Measurements from ENCODE around the gene TBL3.

The TBL3 gene

DNA sequence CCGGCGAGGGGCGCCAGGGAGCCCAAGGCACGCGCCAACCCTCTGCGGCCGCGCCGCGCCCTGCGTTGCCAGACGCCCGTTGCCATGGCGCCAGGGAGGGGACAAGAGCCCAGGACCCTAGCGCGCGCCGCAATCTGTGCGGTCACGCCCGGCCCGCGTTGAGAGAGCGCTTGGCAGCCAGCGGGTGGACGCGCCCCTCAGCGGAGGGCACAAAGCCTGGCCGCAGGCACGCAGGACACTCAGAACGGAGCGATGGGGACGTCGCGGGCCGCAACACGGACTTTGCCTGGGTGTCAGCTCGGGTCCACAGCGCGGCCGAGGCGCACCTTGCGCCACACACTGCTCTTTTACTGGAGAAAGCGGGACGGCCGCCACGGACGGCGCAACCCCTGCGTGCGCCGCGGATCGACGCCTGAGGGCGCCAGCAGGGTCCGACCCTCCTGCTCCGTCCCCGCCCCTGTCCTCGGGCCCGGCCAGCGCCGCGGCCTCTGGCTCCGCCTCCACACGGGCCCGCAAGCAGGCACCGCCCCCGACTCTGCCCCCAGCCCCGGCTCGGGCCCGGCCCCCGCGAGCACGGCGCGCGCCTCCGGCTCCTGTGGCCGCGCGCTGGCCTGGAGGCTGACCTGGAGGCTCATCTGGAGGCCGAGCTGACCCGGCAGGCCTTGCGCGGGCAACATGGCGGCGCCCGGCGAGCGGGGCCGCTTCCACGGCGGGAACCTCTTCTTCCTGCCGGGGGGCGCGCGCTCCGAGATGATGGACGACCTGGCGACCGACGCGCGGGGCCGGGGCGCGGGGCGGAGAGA, 11.9 kb downstream of the TBL3 start, which contains the start of gene GFER:
GFER (plus strand) TSS at position 650 of the 803 bp plus-strand sequence; CDS start at position 676, 26 bp downstream.
- TF ChIP-seq POLR2A (IDR thresholded peaks at IDR 0.05; ENCODE audit: extremely low read depth, insufficient read length) = peak; percentile 70
- TF ChIP-seq, protein P1, sequence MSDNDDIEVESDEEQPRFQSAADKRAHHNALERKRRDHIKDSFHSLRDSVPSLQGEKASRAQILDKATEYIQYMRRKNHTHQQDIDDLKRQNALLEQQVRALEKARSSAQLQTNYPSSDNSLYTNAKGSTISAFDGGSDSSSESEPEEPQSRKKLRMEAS (IDR thresholded peaks at IDR 0.05; ENCODE audit: low read depth, low read length) = 0 out of 2 replicates have a peak, but pooled peaks have one; percentile 7
- peak; percentile 66; the same call in 1 of the 2 replicates for TF ChIP-seq MYC (IDR thresholded peaks at IDR 0.05; ENCODE audit: low read depth, low read length)
- TF ChIP-seq, protein P2, sequence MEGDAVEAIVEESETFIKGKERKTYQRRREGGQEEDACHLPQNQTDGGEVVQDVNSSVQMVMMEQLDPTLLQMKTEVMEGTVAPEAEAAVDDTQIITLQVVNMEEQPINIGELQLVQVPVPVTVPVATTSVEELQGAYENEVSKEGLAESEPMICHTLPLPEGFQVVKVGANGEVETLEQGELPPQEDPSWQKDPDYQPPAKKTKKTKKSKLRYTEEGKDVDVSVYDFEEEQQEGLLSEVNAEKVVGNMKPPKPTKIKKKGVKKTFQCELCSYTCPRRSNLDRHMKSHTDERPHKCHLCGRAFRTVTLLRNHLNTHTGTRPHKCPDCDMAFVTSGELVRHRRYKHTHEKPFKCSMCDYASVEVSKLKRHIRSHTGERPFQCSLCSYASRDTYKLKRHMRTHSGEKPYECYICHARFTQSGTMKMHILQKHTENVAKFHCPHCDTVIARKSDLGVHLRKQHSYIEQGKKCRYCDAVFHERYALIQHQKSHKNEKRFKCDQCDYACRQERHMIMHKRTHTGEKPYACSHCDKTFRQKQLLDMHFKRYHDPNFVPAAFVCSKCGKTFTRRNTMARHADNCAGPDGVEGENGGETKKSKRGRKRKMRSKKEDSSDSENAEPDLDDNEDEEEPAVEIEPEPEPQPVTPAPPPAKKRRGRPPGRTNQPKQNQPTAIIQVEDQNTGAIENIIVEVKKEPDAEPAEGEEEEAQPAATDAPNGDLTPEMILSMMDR (IDR thresholded peaks at IDR 0.05; ENCODE audit: low read depth, low read length) = no peak
- peak within 1 kb of the TSS; percentile 68 for H3K4me3 ChIP-seq (ENCODE audit: low read depth, low read length)
- peak; percentile 93 for DNase-seq (ENCODE audit: low read depth)

- no peak for DNase-seq (ENCODE audit: low read depth)
- H3K4me3 ChIP-seq (ENCODE audit: low read depth, low read length) = peak overlapping the region; percentile 68
- TF ChIP-seq, protein P2 (IDR thresholded peaks at IDR 0.05; ENCODE audit: low read depth, low read length) = no peak
- TF ChIP-seq POLR2A (IDR thresholded peaks at IDR 0.05; ENCODE audit: extremely low read depth, insufficient read length) = no peak
- TF ChIP-seq, protein P1 (IDR thresholded peaks at IDR 0.05; ENCODE audit: low read depth, low read length) = no peak
- no peak for TF ChIP-seq MYC (IDR thresholded peaks at IDR 0.05; ENCODE audit: low read depth, low read length)
Measured at GRCh38 chr16:1984347-1985225, 12.7 kb downstream of the TBL3 start.

DNA sequence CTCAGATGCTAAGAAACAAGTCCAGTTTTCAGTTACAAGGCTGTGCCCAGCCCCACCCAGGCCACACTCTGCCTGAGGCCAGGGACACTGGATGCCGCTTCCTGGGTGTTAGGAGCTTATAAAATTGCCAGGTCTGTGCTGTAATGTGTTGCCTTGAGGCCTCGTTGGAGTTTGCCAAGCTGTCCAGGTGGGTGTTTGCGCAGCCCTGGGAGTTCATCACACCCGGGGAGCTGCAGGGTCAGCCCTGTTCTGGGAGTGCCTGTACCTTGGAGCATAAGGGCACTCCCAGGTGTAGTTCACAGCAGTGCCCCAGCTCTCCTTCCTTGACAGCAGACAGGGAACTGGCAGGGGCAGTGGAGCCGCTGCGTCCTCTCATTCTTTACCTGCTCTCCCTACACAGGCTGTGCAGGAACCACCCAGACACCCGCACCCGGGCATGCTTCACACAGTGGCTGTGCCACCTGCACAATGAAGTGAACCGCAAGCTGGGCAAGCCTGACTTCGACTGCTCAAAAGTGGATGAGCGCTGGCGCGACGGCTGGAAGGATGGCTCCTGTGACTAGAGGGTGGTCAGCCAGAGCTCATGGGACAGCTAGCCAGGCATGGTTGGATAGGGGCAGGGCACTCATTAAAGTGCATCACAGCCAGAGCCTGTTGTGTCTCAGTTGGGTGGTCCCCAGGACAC, 13.8 kb downstream of the TBL3 start:
- TF ChIP-seq POLR2A (IDR thresholded peaks at IDR 0.05; ENCODE audit: extremely low read depth, insufficient read length) = no peak
- DNase-seq (ENCODE audit: low read depth) = no peak
- H3K4me3 ChIP-seq (ENCODE audit: low read depth, low read length) = peak overlapping the region; percentile 68

DNA sequence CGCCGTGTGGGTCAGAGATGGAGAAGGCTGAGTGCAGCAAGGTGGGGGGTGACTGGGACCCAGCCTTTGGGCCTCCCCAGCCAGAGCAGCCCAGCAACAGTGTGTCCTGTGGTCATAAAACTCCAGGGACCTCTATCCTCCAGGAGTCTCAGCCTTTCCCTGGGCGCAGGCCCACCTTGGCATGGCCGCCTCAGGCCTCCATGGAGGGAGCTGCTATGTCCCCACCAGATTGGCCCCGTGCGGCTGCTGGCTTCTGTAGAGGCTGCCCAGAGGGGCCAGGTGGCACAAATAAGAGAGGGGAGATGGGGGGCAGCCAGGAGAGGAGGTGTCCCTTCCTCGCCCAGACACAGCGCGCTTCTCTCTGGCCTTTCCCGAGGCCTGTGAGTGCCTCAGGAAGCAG, 15.3 kb downstream of the TBL3 start:
- no peak for DNase-seq (ENCODE audit: low read depth)
- TF ChIP-seq MYC (IDR thresholded peaks at IDR 0.05; ENCODE audit: low read depth, low read length) = no peak
- no peak overlapping the region for H3K4me3 ChIP-seq (ENCODE audit: low read depth, low read length)

DNA sequence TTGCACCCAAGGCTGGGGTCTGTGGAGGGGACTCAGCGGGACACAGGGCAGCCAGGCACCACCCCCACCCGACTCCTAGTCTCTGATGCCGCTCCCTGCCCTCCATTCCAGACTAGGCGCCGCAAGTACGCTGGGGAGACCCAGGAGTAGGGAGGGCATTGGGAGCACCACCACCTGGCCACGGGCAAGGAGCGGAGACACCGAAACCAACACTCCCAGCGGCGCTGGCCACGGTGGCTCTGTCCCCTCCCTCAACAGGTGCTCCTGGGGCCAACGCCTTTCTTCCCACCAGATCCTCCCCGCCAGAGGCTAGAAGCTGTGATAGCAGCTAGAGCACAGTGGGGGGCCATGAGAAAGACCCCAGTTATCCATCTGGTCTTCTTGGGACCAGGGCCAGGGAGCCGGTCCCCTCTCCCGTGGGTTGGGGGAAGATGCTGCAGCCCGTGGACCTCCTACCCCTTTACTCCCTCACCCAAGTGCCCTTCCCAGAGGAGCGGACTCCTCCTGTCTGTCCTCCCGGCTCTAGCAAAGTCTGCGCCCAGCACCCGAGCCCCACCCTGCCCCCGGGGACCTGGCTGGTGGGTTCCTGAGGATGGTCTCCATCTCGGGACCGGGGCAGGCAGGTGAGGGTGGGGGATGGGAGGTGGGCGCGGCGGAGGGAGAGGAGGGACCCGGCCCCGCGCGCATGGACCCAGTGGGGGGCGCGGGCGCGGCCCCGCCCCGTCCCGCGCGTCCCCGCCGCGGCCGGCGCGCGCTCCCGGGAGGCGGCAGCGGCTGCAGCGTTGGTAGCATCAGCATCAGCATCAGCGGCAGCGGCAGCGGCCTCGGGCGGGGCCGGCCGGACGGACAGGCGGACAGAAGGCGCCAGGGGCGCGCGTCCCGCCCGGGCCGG, 17.6 kb downstream of the TBL3 start, which contains the start of gene SYNGR3:
SYNGR3 (plus strand) TSS at position 762 of the 892 bp plus-strand sequence. CDS start 133 bp downstream, outside the sequence.
- DNase-seq (ENCODE audit: low read depth) = no peak
- H3K4me3 ChIP-seq (ENCODE audit: low read depth, low read length) = no peak within 1 kb of the TSS
- TF ChIP-seq, protein P1 (IDR thresholded peaks at IDR 0.05; ENCODE audit: low read depth, low read length) = no peak
- TF ChIP-seq POLR2A (IDR thresholded peaks at IDR 0.05; ENCODE audit: extremely low read depth, insufficient read length) (no peak), MYC (IDR thresholded peaks at IDR 0.05; ENCODE audit: low read depth, low read length) (no peak)
- TF ChIP-seq, protein P2 (IDR thresholded peaks at IDR 0.05; ENCODE audit: low read depth, low read length) = no peak

- no peak overlapping the region for H3K4me3 ChIP-seq (ENCODE audit: low read depth, low read length)
- DNase-seq (ENCODE audit: low read depth) = no peak
- TF ChIP-seq MYC (IDR thresholded peaks at IDR 0.05; ENCODE audit: low read depth, low read length) = no peak
- TF ChIP-seq POLR2A (IDR thresholded peaks at IDR 0.05; ENCODE audit: extremely low read depth, insufficient read length) = no peak
- TF ChIP-seq, protein P2 (IDR thresholded peaks at IDR 0.05; ENCODE audit: low read depth, low read length) = no peak
- TF ChIP-seq, protein P1 (IDR thresholded peaks at IDR 0.05; ENCODE audit: low read depth, low read length) = no peak
Measured at GRCh38 chr16:1990101-1990350, 18.2 kb downstream of the TBL3 start.

All from NB4 (cell line).